GM21717 (cell line): ENCODE data around the gene ZSWIM5.
"Not testable (repeated sequence)": the region's sequence is repeated elsewhere in the genome, so short reads cannot be mapped to it uniquely, and the experiment has no call there.

Source experiments
- ATAC-seq: cut with Tn5 transposase; IDR thresholded peaks from one replicate; pipeline ENCODE4 v1.9.1; 2021; ENCODE audit warnings: mild to moderate bottlenecking, moderate library complexity; ENCODE audit not compliant: unreplicated experiment

ZSWIM5 gene

GRCh38 chr1:45205910-45206721 is at the start of gene ZSWIM5:
Gene ZSWIM5 (minus strand): TSS chr1:45206605. CDS start chr1:45206350, 255 bp downstream.
- ATAC-seq: peak; percentile 56

GRCh38 chr1:45254490-45254889 is 48.1 kb upstream of the ZSWIM5 start:
- ATAC-seq: no peak

- ATAC-seq: no peak
Observed at GRCh38 chr1:45250544-45250943, 44.1 kb upstream of the ZSWIM5 start.

- not testable (repeated sequence) for ATAC-seq
Observed at GRCh38 chr1:45248004-45248403, 41.6 kb upstream of the ZSWIM5 start.

- ATAC-seq: no peak
Observed at GRCh38 chr1:45246760-45247159, 40.4 kb upstream of the ZSWIM5 start.

GRCh38 chr1:45246359-45246758 is 40.0 kb upstream of the ZSWIM5 start:
- not testable (repeated sequence) for ATAC-seq

- ATAC-seq: no peak
Observed at GRCh38 chr1:45244660-45245059, 38.3 kb upstream of the ZSWIM5 start.

- ATAC-seq: no peak
Observed at GRCh38 chr1:45243476-45244343, 37.3 kb upstream of the ZSWIM5 start.

GRCh38 chr1:45238846-45239245 is 32.4 kb upstream of the ZSWIM5 start:
- ATAC-seq: no peak

- ATAC-seq: no peak
Observed at GRCh38 chr1:45236136-45236535, 29.7 kb upstream of the ZSWIM5 start.

GRCh38 chr1:45230537-45230936 is 24.1 kb upstream of the ZSWIM5 start:
- no peak for ATAC-seq

GRCh38 chr1:45225598-45225997 is 19.2 kb upstream of the ZSWIM5 start:
- ATAC-seq: no peak

- not testable (repeated sequence) for ATAC-seq
Observed at GRCh38 chr1:45223710-45224109, 17.3 kb upstream of the ZSWIM5 start.

GRCh38 chr1:45221716-45222115 is 15.3 kb upstream of the ZSWIM5 start:
- ATAC-seq: no peak

- ATAC-seq: no peak
Observed at GRCh38 chr1:45216861-45217260, 10.5 kb upstream of the ZSWIM5 start.

GRCh38 chr1:45216200-45216541 is 9.8 kb upstream of the ZSWIM5 start:
- no peak for ATAC-seq

- no peak for ATAC-seq
Observed at GRCh38 chr1:45215485-45216199, 9.2 kb upstream of the ZSWIM5 start.

- no peak for ATAC-seq
Observed at GRCh38 chr1:45213892-45214291, 7.5 kb upstream of the ZSWIM5 start.

GRCh38 chr1:45211076-45211475 is 4.7 kb upstream of the ZSWIM5 start:
- ATAC-seq: no peak

GRCh38 chr1:45206808-45207623 is 611 bp upstream of the ZSWIM5 start:
- ATAC-seq: no peak
